HPDE6-E6E7 (cell line): Measurements from ENCODE around the gene MAGEF1.

Experiments
- DNase-seq: peaks from one replicate; pipeline ENCODE4 v3.0.0; 2011; ENCODE audit warnings: missing footprints; ENCODE audit errors: extremely low spot score

The MAGEF1 gene

DNA sequence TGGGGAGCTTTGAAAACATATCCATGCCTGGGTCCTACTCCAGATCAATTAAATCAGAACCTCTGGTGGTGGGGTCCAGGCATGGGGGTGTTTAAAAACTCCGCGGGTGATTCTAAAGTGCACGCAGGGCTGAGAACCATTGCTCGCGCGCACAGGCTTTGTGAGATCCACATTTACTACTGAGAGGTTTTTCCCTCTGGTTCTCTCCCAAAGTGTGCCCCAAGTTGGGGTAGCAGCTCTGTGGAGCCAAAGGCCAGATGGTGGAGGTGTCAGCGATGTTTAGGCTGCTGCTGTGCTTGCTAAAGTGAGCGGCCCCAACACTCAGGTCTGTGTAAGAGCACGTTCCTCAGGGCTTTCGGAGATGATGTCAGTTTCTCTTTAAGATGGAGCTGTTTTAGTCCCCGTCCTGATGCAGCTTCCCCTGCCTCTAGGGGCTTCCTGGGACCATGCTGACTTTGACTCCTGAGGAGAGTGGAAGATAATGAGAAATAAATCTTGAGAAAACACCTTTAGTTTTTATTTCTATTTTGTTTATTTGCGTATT, 13.4 kb upstream of the MAGEF1 start:
- DNase-seq: no peak

DNA sequence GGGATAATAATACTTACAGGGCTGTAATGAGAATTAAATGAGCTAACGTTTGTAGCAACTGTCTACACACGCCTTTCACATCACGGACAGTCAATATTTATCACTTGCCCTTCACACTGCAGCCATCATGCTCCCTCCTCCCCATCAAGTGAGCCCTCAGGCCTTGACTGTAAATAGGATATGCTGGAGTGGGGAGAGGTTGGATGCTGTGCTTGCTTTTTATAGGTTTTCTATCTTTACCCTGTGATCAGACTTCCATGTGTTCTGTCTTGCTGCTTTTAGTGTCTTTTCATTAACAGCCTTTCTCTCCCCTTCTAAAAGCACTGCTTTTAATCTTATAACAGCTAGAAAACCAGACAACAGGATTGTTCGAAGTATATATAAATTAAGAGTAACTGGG, 12.8 kb upstream of the MAGEF1 start:
- DNase-seq: no peak

DNA sequence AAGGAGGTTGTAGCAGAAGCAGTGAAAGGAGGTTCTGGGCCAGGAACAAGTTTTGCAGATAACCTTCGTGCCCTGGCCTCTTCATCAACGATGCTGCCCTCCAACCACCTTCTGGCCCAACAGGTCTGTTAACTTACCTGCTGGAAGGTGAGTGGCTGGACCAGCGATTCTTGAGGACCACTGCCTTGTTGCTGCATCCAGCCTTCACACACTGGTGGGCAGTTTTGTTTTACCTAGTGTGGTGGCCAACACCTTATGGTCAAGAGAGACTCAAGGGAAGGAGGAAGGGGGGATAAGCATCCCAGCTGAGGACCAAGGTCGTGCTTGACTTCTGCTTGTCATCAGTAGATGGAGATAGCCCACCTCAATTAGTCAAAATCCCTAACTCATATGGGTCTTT, 7.8 kb upstream of the MAGEF1 start:
- no peak for DNase-seq

DNA sequence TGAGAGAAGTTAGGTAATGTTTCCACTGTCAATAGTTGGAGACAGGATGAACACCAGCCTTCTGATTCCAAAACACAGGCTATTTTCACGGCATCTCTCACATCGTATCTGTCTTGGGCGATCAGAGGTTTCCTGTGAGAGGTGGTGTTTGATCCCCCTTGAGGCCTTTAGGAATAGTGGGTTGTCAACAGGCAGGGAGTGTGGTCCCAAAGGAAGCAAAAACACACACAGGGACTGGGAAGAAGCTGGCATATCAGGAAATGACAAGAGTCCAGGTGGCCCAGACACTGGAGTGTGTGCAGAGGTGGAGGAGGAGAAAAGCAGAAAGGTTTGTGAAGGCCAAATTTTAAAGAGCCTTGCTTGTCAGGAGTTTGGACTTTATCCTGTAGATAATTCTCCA, 6.6 kb upstream of the MAGEF1 start:
- DNase-seq: no peak

DNA sequence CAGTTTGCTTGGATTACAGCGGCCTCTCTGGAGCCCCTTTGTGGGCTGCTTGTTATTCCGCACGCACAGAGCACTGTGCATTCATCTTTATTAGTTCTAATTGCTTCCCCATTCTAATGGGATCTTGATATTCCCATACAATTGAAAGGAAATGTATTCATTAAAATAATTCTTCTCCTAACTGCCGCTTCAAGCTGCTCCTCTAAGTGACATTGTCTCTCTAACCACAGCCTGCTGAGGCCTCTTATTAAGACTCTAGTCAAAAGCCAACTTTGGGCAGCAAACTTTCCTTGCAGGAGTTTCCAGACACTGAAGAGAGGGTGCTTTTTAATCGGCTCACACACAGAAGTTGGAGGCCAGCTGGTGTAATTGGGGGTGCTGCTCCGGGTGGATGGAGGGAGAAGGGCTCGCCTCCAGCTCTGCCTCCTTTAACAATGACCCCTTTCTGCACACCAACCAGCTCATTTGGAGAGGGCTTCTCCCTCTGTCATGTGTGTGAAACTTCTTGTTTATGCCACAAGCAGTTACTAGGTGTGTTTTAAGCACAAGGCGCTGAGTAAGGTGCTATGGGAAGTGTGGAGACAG, 5.6 kb upstream of the MAGEF1 start:
- DNase-seq: no peak

DNA sequence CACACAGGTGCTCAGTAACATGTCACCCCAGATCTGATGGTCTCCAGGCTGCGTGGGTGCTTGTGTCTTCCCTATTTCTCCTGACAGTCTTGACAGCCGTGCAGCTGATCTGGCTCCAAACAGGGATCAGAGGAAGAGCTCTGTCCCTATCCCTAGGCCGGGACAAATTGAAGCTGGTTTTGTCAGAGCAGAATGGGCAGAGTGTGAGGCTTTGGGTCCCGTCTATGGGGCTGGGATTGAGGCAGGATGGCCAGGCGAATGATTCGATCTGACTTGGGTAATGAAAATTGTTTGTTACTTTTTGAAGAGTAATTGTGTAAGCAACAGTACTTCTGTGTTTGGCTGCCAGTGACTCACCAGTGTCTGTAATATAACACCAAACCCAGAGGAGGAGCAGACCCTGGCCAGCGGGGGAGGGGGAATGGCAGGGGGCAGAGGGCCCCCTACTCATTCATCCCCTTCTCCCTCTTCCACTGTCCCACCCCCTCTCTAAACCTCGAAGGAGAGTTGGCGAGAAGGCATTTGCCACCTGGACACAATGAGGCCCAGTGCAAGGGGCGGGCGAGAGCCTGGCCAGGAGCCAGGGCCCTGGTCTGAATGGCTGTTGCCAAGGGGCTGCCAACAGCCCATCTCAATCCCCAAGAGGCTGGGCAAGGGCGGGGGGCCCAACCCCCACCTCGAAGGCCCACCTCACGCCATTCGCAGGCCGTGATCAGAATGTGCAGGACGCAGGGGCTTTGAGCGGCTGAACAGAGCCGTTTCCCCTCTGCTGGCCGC, 4.9 kb upstream of the MAGEF1 start:
- no peak for DNase-seq

DNA sequence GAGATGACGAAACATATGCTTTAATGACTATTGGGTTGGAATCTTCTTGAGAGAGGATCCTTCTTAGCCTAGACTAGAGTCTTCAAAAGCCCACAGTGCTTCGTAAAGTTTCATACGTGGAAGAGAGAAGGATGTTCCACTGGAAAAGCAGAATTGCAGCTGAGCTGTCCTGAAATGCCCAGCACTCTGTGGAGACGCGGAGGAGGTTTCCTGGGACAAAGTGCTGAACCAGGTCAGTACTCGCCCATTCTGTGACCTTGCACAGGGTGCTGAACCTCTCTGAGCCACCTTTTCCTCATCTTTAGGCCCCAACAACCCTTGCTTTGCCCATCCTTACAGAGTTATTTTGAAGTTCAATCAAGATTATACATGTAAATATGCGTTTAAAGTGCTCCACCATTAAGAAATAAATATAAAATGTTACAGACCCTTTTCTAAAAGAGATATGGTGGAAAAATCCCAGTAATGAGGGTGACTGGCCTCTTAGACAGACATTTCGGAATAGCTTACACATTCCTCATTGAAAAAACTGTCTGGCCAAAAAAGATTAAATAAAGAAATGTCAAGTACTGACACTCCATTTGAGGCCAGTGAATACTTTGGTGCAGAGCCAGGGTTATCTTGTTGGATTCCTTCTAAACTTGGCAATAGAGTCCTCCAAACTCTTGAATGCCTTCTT, 4.2 kb upstream of the MAGEF1 start:
- DNase-seq: no peak

DNA sequence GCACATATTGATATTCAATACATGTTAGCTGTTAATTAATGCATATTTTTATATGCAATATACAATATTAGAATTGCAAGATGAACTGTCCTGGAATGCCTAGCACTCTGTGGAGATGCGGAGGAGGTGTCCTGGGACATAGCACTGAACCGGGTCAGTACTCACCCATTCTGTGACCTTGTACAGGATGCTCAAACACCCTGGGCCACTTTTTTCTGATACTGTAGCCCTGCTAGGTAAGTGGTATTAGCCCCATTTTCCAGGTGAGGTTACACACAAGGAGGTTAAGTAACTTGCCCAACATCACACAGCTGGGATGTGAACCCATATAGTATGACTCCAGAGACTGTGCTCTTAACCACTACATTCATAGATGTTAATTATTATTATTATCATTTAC, 1.7 kb upstream of the MAGEF1 start:
- DNase-seq: no peak

DNA sequence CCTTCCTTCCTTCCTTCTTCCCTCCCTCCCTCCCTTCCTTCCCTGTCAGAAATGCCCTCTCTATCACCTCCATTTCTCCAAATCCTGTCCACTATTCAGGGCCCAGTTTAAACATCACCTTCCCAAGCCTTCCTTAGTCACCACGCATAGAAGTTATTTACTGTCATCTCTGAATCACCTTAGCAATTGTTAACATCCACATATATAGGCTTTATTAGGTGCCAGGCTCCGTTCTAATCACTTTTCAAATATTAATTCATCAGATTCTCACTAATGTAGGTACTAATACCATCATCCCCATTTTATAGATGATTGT, 1.1 kb upstream of the MAGEF1 start:
- no peak for DNase-seq

DNA sequence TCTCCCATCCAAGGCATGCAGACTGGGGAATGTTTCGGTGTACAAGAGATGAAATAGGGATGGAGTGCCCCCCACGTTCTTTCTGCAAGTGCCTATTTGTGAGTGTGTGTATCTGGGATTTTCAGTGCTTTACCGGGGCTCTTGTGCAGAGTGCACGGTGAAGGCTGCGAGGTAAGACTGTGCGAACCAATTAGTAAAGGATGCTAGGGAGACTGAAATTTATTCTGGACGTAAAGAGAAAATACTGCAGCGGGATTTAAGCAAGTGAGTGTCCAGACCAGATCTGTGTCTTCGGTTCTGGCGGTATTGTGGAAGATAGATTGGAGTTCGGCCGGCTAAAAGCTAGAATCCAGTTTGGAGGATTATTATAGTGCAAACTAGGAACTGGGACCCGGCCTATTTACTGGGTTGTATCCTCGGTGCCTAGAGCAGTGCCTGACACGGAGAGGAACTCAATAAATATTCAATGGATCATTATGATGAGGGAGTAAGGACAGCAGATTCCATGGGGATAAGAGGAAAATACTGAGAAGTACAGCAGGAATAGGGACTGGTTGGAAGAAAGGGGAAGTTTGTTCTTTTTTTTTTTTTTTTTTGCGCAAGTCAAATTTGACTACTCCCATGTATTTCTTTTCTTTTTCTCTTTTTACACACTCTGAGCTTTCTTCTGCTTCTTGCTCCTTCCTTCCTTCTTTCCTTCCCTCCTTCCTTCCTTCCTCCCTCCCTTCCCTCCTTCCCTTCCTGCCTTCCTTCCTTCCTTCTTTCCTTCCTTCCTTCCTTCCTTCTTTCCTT, 580 bp upstream of the MAGEF1 start:
- no peak for DNase-seq

DNA sequence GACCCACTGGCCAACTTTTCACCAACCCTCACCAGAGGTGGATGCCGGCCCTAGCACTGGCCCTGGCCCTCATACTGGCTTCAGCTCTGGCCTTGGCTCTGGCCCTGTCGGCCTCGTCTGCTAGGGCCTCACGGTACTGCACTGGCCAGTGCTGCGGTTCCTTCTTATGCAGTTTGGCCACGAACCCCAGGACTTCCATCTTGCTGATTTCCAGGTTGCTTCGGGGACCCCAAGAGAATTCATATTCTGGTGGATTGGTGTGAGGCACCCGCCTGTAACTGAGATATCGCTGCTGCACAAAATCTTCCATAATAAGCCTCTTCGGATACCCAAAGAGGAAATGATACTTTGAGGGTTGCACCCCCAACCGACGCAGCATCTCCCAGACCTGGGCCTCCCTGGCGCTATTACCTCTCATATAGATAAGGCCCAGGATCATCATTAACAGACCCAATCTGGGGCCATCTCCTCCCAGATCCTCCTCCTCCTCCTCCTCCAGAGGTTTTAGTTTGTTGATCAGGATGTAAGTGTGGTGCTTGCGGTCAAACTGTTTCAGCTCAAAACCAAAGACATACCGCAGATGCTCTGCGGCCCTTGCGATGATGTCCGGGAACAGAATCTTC, 883 bp downstream of the MAGEF1 start:
- no peak for DNase-seq

DNA sequence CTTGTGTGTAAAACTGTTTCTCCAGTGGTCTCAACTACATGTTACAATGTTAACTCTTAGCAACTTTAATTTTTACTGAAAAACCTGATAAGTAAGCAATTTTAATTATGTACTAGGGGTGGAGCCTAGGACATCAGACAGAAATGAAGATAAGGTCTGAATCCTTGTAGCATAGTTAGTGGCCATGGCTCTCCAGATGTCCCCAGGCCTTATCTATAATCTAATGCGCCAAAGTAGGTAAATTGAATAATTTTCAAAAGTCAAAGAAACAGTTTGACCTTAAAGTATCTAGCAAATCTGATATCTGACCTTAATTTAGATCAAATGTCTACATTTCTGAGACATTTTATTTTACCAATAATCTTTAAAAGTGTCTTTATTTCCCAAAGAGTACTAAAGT, 8.2 kb downstream of the MAGEF1 start:
- DNase-seq: no peak

DNA sequence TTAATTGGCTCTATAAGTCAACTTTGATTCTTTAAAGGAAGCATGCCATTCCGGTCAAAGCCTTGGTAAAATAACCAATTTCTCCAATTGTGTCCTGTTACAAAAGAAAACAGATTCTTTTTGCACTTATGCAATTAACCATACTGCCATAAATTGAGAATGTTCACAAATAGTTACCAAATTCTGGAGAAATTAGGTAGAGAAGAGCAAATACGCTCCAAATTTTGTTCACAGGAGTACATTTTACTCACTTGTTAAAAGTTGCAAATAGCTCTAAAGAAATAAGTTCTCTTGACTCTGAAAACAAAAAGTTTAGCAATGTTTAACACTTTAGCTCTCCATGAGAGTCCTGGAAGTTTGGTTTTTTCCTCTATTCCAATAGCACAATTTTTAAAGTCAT, 11.1 kb downstream of the MAGEF1 start:
- no peak for DNase-seq

DNA sequence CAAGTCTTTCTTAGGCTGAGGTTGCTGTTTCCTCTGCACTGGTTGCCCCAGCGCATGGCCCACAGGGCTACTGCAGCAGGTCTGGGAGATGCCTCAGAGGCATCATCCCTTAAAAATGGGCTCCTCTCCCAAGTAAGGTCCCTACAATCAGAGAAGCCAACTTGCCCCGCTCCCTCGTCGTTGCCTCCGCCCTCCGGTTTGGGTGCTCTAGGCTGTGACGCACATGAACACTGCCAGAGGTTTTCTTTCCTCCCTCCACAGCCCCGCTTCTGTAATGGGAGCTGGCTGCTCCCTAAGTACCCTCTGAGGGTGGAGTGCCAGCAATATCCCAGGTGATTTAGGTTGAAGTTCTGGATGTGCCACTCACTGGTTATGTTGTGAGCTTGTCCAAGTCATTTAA, 14.0 kb downstream of the MAGEF1 start:
- DNase-seq: no peak

DNA sequence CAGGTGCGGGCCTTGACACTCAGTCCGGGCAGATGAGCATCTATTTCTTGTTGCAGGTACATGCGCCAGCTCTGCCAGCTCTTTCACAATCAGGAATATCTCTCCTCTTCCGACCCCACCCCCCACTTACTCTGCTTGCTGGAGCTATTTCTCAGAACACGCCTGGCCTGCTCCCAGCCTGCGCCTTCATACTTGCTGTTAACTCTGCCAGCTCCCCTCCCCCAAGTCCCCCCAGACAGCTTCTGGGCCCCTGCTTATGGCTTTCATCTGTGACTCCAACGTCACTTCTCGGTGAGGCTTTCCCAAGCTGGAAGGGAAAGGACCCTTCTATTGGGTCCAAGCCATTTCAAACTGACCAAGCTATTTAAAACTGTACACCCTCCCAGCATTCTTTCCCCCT, 15.2 kb downstream of the MAGEF1 start:
- DNase-seq: no peak

DNA sequence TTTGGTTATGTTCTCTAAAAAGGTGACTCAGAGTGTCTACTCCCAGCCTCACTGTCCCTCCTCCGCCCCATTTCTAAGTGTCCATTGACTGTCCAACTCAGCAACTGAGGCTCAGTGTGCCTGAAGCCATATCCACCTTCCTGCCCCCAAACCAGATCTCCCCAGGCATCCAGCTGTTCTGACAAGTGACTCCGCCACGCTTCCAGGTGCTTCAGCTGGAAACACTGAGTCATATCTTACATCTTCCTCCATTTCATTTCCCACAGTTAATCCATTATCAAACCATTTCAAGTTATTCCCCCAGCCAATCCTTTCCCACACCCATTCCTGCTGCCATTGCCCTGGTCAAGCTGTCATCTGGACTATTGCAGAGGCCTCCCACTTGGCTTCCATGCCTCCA, 17.1 kb downstream of the MAGEF1 start:
- no peak for DNase-seq

DNA sequence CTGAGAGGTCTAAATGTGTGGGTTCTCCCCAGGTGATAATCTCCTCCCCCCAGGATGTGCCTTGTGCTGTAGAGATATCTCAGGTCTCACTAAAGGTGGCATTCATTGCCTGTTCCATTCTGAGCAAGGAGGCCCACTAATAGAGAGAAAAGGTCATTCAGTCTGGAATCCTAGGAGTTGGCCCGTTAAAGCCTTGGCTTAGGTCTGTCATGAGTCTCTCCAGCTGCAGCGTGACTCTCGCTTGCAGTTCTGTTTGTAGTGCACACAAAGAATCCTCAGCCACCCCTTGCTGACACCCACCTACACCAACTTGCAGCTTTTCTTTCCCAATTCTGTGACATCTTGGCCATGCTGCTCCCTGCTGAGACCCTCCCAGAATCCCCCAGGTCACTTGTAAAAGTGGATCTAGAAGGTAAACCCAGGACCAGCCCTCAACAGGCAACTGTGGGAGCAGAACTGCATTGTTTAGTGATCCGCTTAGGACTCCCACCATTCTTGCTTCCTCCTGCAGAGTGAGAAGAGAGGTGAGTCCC, 17.7 kb downstream of the MAGEF1 start:
- DNase-seq: no peak

DNA sequence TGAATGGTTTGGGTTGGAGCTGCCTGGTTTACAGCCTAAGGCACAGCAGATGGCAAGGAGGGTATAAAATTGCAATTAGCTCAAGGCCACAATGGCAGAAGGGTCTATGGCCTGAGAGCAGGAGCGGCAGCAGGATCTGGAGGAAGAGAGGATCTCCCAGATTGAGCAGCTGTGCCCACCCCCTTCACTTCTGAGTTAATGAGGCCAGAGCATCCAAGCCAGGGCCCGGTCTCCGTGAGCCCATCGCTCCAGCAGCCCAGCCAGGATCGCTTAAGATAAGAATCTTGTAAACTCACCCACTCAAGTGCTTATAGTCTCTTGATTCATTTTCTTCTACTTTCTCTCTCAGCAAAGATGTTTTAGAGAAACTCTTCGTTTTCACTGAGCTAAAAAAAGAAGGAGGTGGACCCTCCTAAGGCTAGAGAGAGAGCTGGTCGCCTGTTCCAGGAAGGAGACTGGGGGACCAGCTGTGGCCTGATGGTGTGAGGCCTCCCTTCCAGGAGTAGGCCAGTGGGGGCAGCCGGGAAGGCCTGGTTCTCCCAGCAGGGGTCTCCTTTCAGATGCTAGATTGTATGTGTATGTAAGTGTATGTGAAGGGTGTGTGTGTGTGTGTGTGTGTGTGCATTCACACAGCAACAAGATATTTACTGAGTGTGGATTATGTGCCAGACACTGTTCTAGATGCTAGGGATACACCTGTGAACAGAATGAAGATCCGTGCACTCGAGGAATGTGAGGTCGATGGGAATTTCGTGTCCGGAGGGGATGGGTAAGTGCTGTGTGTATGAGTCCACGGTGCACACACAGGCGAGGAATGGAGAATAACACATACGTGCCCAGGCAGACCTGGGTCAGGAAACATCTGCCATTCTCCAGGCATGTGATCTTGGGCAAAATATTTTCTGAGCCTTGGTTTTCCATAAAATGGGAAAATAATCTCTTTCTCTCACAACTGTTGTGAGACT, 18.6 kb downstream of the MAGEF1 start:
- DNase-seq: no peak

DNA sequence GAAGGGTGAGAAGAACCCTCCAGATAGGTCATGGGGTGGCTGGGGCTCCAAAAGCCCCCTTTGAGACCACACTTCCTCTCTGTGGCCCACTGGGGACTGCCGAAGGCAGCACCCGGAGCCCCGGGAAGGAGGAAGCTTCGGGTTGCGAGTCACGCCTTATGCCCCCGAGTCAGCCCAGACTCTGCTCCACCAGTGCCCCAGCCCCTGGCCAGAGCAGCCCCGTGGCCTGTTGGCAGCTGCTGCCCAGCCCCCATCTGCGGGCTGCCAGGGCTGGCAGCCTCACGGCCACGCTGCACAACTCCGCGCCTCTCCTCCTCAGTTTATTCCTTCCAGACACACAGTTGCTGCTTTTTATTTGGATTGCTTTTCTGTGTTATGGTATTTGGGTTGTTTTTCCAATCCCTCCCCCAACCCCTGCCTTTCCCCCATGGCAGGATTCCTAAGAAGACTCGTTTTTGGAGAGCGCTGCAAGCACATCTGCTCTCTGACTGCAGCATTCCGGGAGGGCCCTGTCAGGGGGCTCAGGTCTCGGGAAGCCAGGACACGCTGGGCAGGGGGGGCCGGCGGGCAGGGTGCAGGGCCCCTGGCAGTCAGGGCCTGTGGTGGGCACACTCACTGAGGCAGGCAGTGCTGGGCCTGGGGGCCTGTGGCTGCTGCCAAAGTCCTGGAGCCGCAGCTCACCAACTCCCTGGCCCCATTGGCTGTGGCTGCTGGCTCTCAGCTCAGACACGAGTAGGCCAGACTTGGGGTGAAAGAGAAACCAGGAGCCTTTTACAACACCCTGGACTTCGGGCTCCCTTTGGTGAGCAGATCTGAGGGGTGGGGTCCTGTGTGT, 20.2 kb downstream of the MAGEF1 start:
- DNase-seq: no peak
